Caco-2 (cell line): Measurements from ENCODE around the gene NR2F1. TPM values are rescaled to one million over a fixed set of nuclear protein-coding genes. Genes with fewer than 3 reads are reported as not detected.

Experiments used
- BruUV-seq: library from RNA; stranded (reverse); fragments of 400-500 nt; replicated peaks from 2 replicates; lab custom pipeline; 2021; lab: Mats Ljungman, UMichigan
- CTCF ChIA-PET: fragments of 300-600 bp; sonication (Branson Sonifier 250); formaldehyde crosslinking; loops from one replicate; lab custom pipeline; 2022; ENCODE audit warnings: antibody characterized with exemption; lab: Charles Lee
- POLR2A ChIA-PET: fragments of 300-600 bp; sonication (Branson Sonifier 250); formaldehyde crosslinking; loops from one replicate; lab custom pipeline; 2022; ENCODE audit warnings: antibody characterized with exemption; lab: Charles Lee
- DNase-seq, 2 experiments: peaks; one replicate each; pipeline versions ENCODE4 v3.0.0 to v3.0.0-alpha.2; 2020 to 2022
- H3K27me3 ChIP-seq: replicated peaks from 2 replicates; pipeline ENCODE4 v1.6.0; 2011; ENCODE audit warnings: low read length; ENCODE audit not compliant: control insufficient read depth, insufficient read depth
- H3K36me3 ChIP-seq: 2 replicates; pipeline ENCODE4 v1.5.1; 2011; ENCODE audit warnings: low read length; ENCODE audit not compliant: control insufficient read depth, insufficient read depth
- H3K4me1 ChIP-seq: fragments of 250-450 bp; sonication (Bioruptor Pico); 2 replicates; pipeline ENCODE4 v1.5.1; 2020; ENCODE audit warnings: mild to moderate bottlenecking
- H3K4me3 ChIP-seq: 2 replicates; pipeline ENCODE4 v1.5.1; 2011; ENCODE audit warnings: low read depth, mild to moderate bottlenecking, control low read depth, low read length
- H3K9me3 ChIP-seq: fragments of 250-450 bp; sonication (Bioruptor Pico); 2 replicates; pipeline ENCODE4 v1.5.1; 2020; ENCODE audit warnings: mild to moderate bottlenecking, moderate library complexity
- H3K27ac Mint-ChIP-seq: one replicate; pipeline ENCODE4 v1.8.0; 2022; ENCODE audit warnings: mixed read lengths; ENCODE audit not compliant: unreplicated experiment
- H3K27me3 Mint-ChIP-seq: one replicate; pipeline ENCODE4 v1.8.0; 2022; ENCODE audit warnings: mixed read lengths; ENCODE audit not compliant: insufficient read depth, unreplicated experiment
- H3K36me3 Mint-ChIP-seq: one replicate; pipeline ENCODE4 v1.8.0; 2022; ENCODE audit warnings: mild to moderate bottlenecking, mixed read lengths; ENCODE audit not compliant: insufficient read depth, unreplicated experiment
- H3K4me1 Mint-ChIP-seq: one replicate; pipeline ENCODE4 v1.8.0; 2022; ENCODE audit warnings: low read depth, mixed read lengths; ENCODE audit not compliant: unreplicated experiment
- H3K4me3 Mint-ChIP-seq: one replicate; pipeline ENCODE4 v1.8.0; 2022; ENCODE audit warnings: mild to moderate bottlenecking, moderate library complexity, mixed read lengths; ENCODE audit not compliant: unreplicated experiment
- H3K9me3 Mint-ChIP-seq: one replicate; pipeline ENCODE4 v1.8.0; 2022; ENCODE audit warnings: mixed read lengths; ENCODE audit not compliant: unreplicated experiment
- CTCF ChIP-seq, 2 experiments: fragments of 200-600 bp in 1 of 2; IDR thresholded peaks; 1 replicate in 1 of 2; 2 replicates in 1 of 2; pipeline versions ENCODE4 v1.5.1 to v1.8.0; 2011 to 2022; ENCODE audit warnings: antibody characterized with exemption in 1 of 2, control low read depth in 1 of 2, inconsistent platforms in 1 of 2, low read depth in 1 of 2, low read length in 1 of 2, mild to moderate bottlenecking in 1 of 2, moderate library complexity in 1 of 2; ENCODE audit not compliant: insufficient read depth in 1 of 2, severe bottlenecking in 1 of 2, unreplicated experiment in 1 of 2
- intact Hi-C: fragments of 100-400 bp; cut with micrococcal nuclease; formaldehyde crosslinking; loops from one replicate; pipeline ENCODE4 v1.10.0; 2022; ENCODE audit not compliant: unreplicated experiment
- total RNA-seq: library from RNA; stranded (reverse); gene quantifications from 2 replicates; pipeline ENCODE4 v1.2.3, GENCODE V29; 2022

The NR2F1 gene
- total RNA-seq, 1 experiment from 2014 or later: 0.70 TPM

- BruUV-seq: no TSS peak
- no peaks in the 10 kb centered on the region for H3K27me3 Mint-ChIP-seq
- DNase-seq: no peak
- Histone ChIP-seq H3K4me1 (peaks cover 10% of the 10 kb centered on the region; the same call in 1 of the 2 replicates), H3K9me3 (no peaks in the 10 kb centered on the region; the same call in 1 of the 2 replicates), H3K27me3 (no peaks in the 10 kb centered on the region), H3K36me3 (no peaks in the 10 kb centered on the region), H3K4me3 (no peak overlapping the region)
- POLR2A ChIA-PET: no interaction called here
- H3K4me1 Mint-ChIP-seq: peaks cover 11% of the 10 kb centered on the region
- no peak overlapping the region for H3K27ac Mint-ChIP-seq
- H3K36me3 Mint-ChIP-seq: no peaks in the 10 kb centered on the region
- no peaks in the 10 kb centered on the region for H3K9me3 Mint-ChIP-seq
- H3K4me3 Mint-ChIP-seq: no peak overlapping the region
- intact Hi-C loops: no loop called here
- no peak for TF ChIP-seq CTCF (IDR thresholded peaks at IDR 0.05; ENCODE audit: insufficient read depth in 1 of 2, low read depth in 1 of 2, low read length in 1 of 2, severe bottlenecking in 1 of 2, unreplicated experiment in 1 of 2)
- CTCF ChIA-PET: no interaction called here
These were observed 53.0 kb downstream of the NR2F1 start for GRCh38 chr5:93635991-93636390.

- no peaks in the 10 kb centered on the region for H3K27me3 ChIP-seq
- peaks cover 10% of the 10 kb centered on the region; the same call in 1 of the 2 replicates for H3K4me1 ChIP-seq
- no TSS peak for BruUV-seq
- intact Hi-C loops: loop anchor here (1.0 kb wide), 1 partner anchor 16 kb away; no protein-coding TSS in a partner anchor
- Mint-ChIP-seq H3K27ac (no peak overlapping the region), H3K36me3 (no peaks in the 10 kb centered on the region), H3K27me3 (no peaks in the 10 kb centered on the region), H3K4me3 (no peak overlapping the region), H3K4me1 (peaks cover 11% of the 10 kb centered on the region), H3K9me3 (no peaks in the 10 kb centered on the region)
- H3K4me3 ChIP-seq: no peak overlapping the region
- no peak for TF ChIP-seq CTCF (IDR thresholded peaks at IDR 0.05; ENCODE audit: insufficient read depth in 1 of 2, low read depth in 1 of 2, low read length in 1 of 2, severe bottlenecking in 1 of 2, unreplicated experiment in 1 of 2)
- DNase-seq: no peak
- ChIA-PET CTCF (no interaction called here), POLR2A (no interaction called here)
- H3K36me3 ChIP-seq: no peaks in the 10 kb centered on the region
- no peaks in the 10 kb centered on the region; the same call in 1 of the 2 replicates for H3K9me3 ChIP-seq
These were observed 53.8 kb downstream of the NR2F1 start for GRCh38 chr5:93636837-93637236.

- peaks cover 11% of the 10 kb centered on the region for H3K4me1 Mint-ChIP-seq
- peak; percentile 28 to 41 for DNase-seq
- intact Hi-C loops: loop anchor here (1.0 kb wide), 1 partner anchor 16 kb away; no protein-coding TSS in a partner anchor
These were observed 54.7 kb downstream of the NR2F1 start for GRCh38 chr5:93637697-93638096.

More at GRCh38 chr5:93637697-93638096, 54.7 kb downstream of the NR2F1 start:
- no peaks in the 10 kb centered on the region for H3K9me3 Mint-ChIP-seq
- CTCF ChIA-PET: no interaction called here
- H3K4me3 ChIP-seq: no peak overlapping the region
- no peaks in the 10 kb centered on the region for H3K27me3 ChIP-seq
- no peaks in the 10 kb centered on the region for H3K27me3 Mint-ChIP-seq
- no peak overlapping the region for H3K4me3 Mint-ChIP-seq
- H3K36me3 ChIP-seq: no peaks in the 10 kb centered on the region
- no peak for TF ChIP-seq CTCF (IDR thresholded peaks at IDR 0.05; ENCODE audit: insufficient read depth in 1 of 2, low read depth in 1 of 2, low read length in 1 of 2, severe bottlenecking in 1 of 2, unreplicated experiment in 1 of 2)
- H3K4me1 ChIP-seq: peaks cover 10% of the 10 kb centered on the region; the same call in 1 of the 2 replicates
- H3K36me3 Mint-ChIP-seq: no peaks in the 10 kb centered on the region
- no TSS peak for BruUV-seq
- POLR2A ChIA-PET: no interaction called here
- H3K27ac Mint-ChIP-seq: no peak overlapping the region
- H3K9me3 ChIP-seq: no peaks in the 10 kb centered on the region; the same call in 1 of the 2 replicates
